Calu3 (cell line): Measurements from ENCODE around the gene HEATR5A. TPM values are rescaled to one million over a fixed set of nuclear protein-coding genes. Genes with fewer than 3 reads are reported as not detected.

Experiments used
- BruUV-seq: library from RNA; stranded (reverse); fragments of 400-500 nt; replicated peaks from 2 replicates; lab custom pipeline; 2021; lab: Mats Ljungman, UMichigan
- CTCF ChIA-PET: fragments of 300-600 bp; sonication (Branson Sonifier 250); formaldehyde crosslinking; loops from one replicate; lab custom pipeline; 2022; ENCODE audit warnings: antibody characterized with exemption; lab: Charles Lee
- DNase-seq: peaks from one replicate; pipeline ENCODE4 v3.0.0; 2022
- H3K27ac Mint-ChIP-seq: one replicate; pipeline ENCODE4 v1.8.0; 2022; ENCODE audit warnings: mixed read lengths; ENCODE audit not compliant: unreplicated experiment
- H3K27me3 Mint-ChIP-seq: one replicate; pipeline ENCODE4 v1.8.0; 2022; ENCODE audit warnings: mixed read lengths; ENCODE audit not compliant: unreplicated experiment
- H3K36me3 Mint-ChIP-seq: one replicate; pipeline ENCODE4 v1.8.0; 2022; ENCODE audit warnings: mild to moderate bottlenecking, moderate library complexity, mixed read lengths; ENCODE audit not compliant: insufficient read depth, unreplicated experiment
- H3K4me1 Mint-ChIP-seq: one replicate; pipeline ENCODE4 v1.8.0; 2022; ENCODE audit warnings: mild to moderate bottlenecking, low read depth, mixed read lengths; ENCODE audit not compliant: unreplicated experiment
- H3K4me3 Mint-ChIP-seq: one replicate; pipeline ENCODE4 v1.8.0; 2022; ENCODE audit warnings: mild to moderate bottlenecking, low read depth, moderate library complexity, mixed read lengths; ENCODE audit not compliant: unreplicated experiment
- H3K9me3 Mint-ChIP-seq: one replicate; pipeline ENCODE4 v1.8.0; 2022; ENCODE audit warnings: low read depth, mixed read lengths; ENCODE audit not compliant: unreplicated experiment
- CTCF ChIP-seq: fragments of 200-600 bp; IDR thresholded peaks from one replicate; pipeline ENCODE4 v1.8.0; 2022; ENCODE audit warnings: antibody characterized with exemption; ENCODE audit not compliant: unreplicated experiment
- intact Hi-C: fragments of 100-400 bp; cut with micrococcal nuclease; formaldehyde crosslinking; loops from one replicate; pipeline ENCODE4 v1.10.0; 2022; ENCODE audit not compliant: unreplicated experiment
- total RNA-seq: library from RNA; stranded (reverse); gene quantifications from 2 replicates; pipeline ENCODE4 v1.2.3, GENCODE V29; 2022

HEATR5A gene
- total RNA-seq, 1 experiment from 2014 or later = 28.9 TPM

- BruUV-seq = no TSS peak
- intact Hi-C loops = no loop called here
- peaks cover 15% of the 10 kb centered on the region for H3K4me1 Mint-ChIP-seq
- H3K9me3 Mint-ChIP-seq = no peaks in the 10 kb centered on the region
- no peak for DNase-seq
- no peaks in the 10 kb centered on the region for H3K27me3 Mint-ChIP-seq
- no peak overlapping the region for H3K27ac Mint-ChIP-seq
- peaks cover 15% of the 10 kb centered on the region for H3K36me3 Mint-ChIP-seq
- no peak for TF ChIP-seq CTCF
- CTCF ChIA-PET = interaction anchor here (1.0 to 1.2 kb wide), 3 partner anchors 43 to 962 kb away, joined by 3 to 5 read pairs (median 4); no protein-coding TSS in a partner anchor
- H3K4me3 Mint-ChIP-seq = peak overlapping the region; percentile 100
Observed at GRCh38 chr14:31421200-31421599, 850 bp upstream of the HEATR5A start.

GRCh38 chr14:31419967-31420318, 407 bp downstream of the HEATR5A start:
- no TSS peak for BruUV-seq
- DNase-seq = peak; percentile 78
- peaks cover 22% of the 10 kb centered on the region for H3K4me1 Mint-ChIP-seq
- H3K36me3 Mint-ChIP-seq = peaks cover 15% of the 10 kb centered on the region
- intact Hi-C loops = loop anchor here (2.0 kb wide), 1 partner anchor 31 kb away; no protein-coding TSS in a partner anchor
- no peaks in the 10 kb centered on the region for H3K27me3 Mint-ChIP-seq
- H3K4me3 Mint-ChIP-seq = peak overlapping the region; percentile 100
- no peaks in the 10 kb centered on the region for H3K9me3 Mint-ChIP-seq
- CTCF ChIA-PET = interaction anchor here (0.9 kb wide), 1 partner anchor 29 kb away, joined by 5 read pairs; no protein-coding TSS in a partner anchor
- no peak for TF ChIP-seq CTCF
- H3K27ac Mint-ChIP-seq = peak overlapping the region; percentile 98

GRCh38 chr14:31419179-31419966, 977 bp downstream of the HEATR5A start:
- Mint-ChIP-seq H3K9me3 (no peaks in the 10 kb centered on the region), H3K4me3 (peak overlapping the region; percentile 100), H3K27me3 (no peaks in the 10 kb centered on the region), H3K27ac (peak overlapping the region; percentile 62), H3K36me3 (peaks cover 15% of the 10 kb centered on the region), H3K4me1 (peaks cover 27% of the 10 kb centered on the region)
- BruUV-seq = TSS peak; percentile 52
- CTCF ChIA-PET = interaction anchor here (0.6 kb wide), 2 partner anchors 45 to 60 kb away, joined by 3 to 4 read pairs; no protein-coding TSS in a partner anchor
- TF ChIP-seq CTCF = no peak
- intact Hi-C loops = loop anchor here (2.0 kb wide), 1 partner anchor 31 kb away; no protein-coding TSS in a partner anchor
- DNase-seq = no peak

- Mint-ChIP-seq H3K9me3 (no peaks in the 10 kb centered on the region), H3K4me1 (peaks cover 35% of the 10 kb centered on the region), H3K27me3 (no peaks in the 10 kb centered on the region), H3K36me3 (peaks cover 15% of the 10 kb centered on the region), H3K4me3 (no peak overlapping the region), H3K27ac (no peak overlapping the region)
- TF ChIP-seq CTCF = no peak
- no TSS peak for BruUV-seq
- intact Hi-C loops = loop anchor here (2.0 kb wide), 1 partner anchor 32 kb away; no protein-coding TSS in a partner anchor
- CTCF ChIA-PET = interaction anchor here (0.6 kb wide), 1 partner anchor 46 kb away, joined by 4 read pairs; no protein-coding TSS in a partner anchor
- DNase-seq = no peak
Observed at GRCh38 chr14:31418440-31418839, 1.9 kb downstream of the HEATR5A start.
